SIG-M5 treated with dmso at 0.1 percent for 504 hours (cell line): ENCODE results near the gene MNAT1.
"Not testable (repeated sequence)": the region's sequence is repeated elsewhere in the genome, so short reads cannot be mapped to it uniquely, and the experiment has no call there.

Experiments used
- DNase-seq: peaks from one replicate; lab custom pipeline; 2025; ENCODE audit not compliant: unreplicated experiment; lab: John Stamatoyannopoulos, UW

The MNAT1 gene

GRCh38 chr14:60734465-60735242 is at the start of gene MNAT1:
MNAT1 (plus strand) TSS chr14:60734761; CDS start chr14:60734863, 102 bp downstream.
- peak; percentile 67 for DNase-seq

- DNase-seq = no peak
Observed at GRCh38 chr14:60686865-60687264, 47.7 kb upstream of the MNAT1 start.

- DNase-seq = no peak
Observed at GRCh38 chr14:60691383-60692113, 43.0 kb upstream of the MNAT1 start.

GRCh38 chr14:60695327-60695726 is 39.2 kb upstream of the MNAT1 start:
- no peak for DNase-seq

GRCh38 chr14:60700598-60700997 is 34.0 kb upstream of the MNAT1 start:
- DNase-seq = no peak

- DNase-seq = peak; percentile 6
Observed at GRCh38 chr14:60705100-60705499, 29.5 kb upstream of the MNAT1 start.

- DNase-seq = no peak
Observed at GRCh38 chr14:60707858-60708257, 26.7 kb upstream of the MNAT1 start.

- DNase-seq = no peak
Observed at GRCh38 chr14:60710494-60710893, 24.1 kb upstream of the MNAT1 start.

- no peak for DNase-seq
Observed at GRCh38 chr14:60713513-60713912, 21.0 kb upstream of the MNAT1 start.

GRCh38 chr14:60720391-60720790 is 14.2 kb upstream of the MNAT1 start:
- no peak for DNase-seq

- DNase-seq = no peak
Observed at GRCh38 chr14:60720962-60721325, 13.6 kb upstream of the MNAT1 start.

GRCh38 chr14:60721326-60722106 is 13.0 kb upstream of the MNAT1 start:
- peak; percentile 9 for DNase-seq

GRCh38 chr14:60722107-60722356 is 12.5 kb upstream of the MNAT1 start:
- no peak for DNase-seq

GRCh38 chr14:60722357-60723115 is 12.0 kb upstream of the MNAT1 start:
- no peak for DNase-seq

- DNase-seq = peak; percentile 44
Observed at GRCh38 chr14:60723116-60723906, 11.2 kb upstream of the MNAT1 start.

GRCh38 chr14:60723907-60724618 is 10.5 kb upstream of the MNAT1 start, which contains the start of gene SIX4:
SIX4 (minus strand) TSS chr14:60724351; CDS start chr14:60724074, 277 bp downstream.
- peak; percentile 56 for DNase-seq

- DNase-seq = not testable (repeated sequence)
Observed at GRCh38 chr14:60731291-60731690, 3.3 kb upstream of the MNAT1 start.

GRCh38 chr14:60732840-60733483 is 1.6 kb upstream of the MNAT1 start:
- no peak for DNase-seq

GRCh38 chr14:60735416-60735815 is 855 bp downstream of the MNAT1 start:
- DNase-seq = no peak
